Ovary (tissue), 3 donors: Measurements from ENCODE around the gene FTO.

Source experiments
- CTCF ChIP-seq, 3 donors: fragments of 450-650 bp in 2 of 3; fragments of 200-600 bp in 1 of 3; IDR thresholded peaks; one replicate each; pipeline versions ENCODE4 v1.5.1 to v1.8.0; 2016 to 2022; ENCODE audit warnings: antibody characterized with exemption in 3 of 3, mild to moderate bottlenecking in 1 of 3
- EP300 ChIP-seq: sonication (generic); formaldehyde crosslinking; IDR thresholded peaks from one replicate; pipeline ENCODE4 v1.6.1; 2017; ENCODE audit warnings: antibody characterized with exemption
- POLR2A ChIP-seq: fragments of 450-650 bp; IDR thresholded peaks from one replicate; pipeline ENCODE4 v1.6.1; 2017; ENCODE audit warnings: antibody characterized with exemption, mild to moderate bottlenecking, moderate library complexity
- donor health status: DM: no; HTN: no; CAD: no.

GRCh38 chr16:53805113-53805512 lies 101.2 kb downstream of the FTO start:
- TF ChIP-seq CTCF (IDR thresholded peaks at IDR 0.05) (no peak), POLR2A (no peak), EP300 (no peak)
